ENCODE results near the gene FMN1. TPM values are rescaled to one million over a fixed set of nuclear protein-coding genes. Genes with fewer than 3 reads are reported as not detected.

The FMN1 gene
- total RNA-seq, 2 donors from 2014 or later, result 26.9 to 27.5 TPM

DNA sequence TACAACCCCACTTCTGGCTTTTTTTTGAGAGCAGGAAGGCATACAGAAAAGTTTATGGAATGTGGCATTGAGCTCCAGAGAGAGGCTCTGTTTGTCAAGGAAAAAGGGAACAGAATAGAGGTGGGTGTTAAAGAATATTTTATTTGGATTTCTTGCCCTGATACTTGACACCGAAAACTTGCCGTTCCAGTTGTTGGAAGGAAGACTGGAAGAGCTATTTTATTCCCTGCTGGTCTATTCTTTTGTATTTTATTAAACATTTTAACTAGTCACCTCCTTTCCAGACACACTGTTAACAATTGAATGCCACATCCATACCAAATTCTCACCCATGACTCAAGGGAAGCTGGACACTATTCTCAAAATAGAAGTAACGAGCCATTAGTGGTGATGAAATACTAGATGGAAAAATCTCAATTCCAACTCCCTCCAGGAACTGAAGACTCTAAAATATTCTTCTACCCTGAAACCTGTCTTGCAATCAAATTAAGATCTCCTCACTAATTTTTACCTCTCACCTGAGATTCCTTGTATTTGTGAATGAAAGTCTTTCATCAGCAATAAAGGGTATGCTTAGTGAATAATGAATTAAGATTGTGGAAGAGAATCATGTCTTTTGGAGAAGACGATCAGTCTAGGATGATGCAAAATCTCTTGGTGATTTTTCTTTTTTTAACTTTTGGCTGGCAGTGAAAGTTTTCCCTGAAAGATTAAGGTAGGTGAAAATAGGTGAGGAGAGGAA lies 448.2 kb downstream of the FMN1 start:
- Histone ChIP-seq H3K4me1 (ENCODE audit: control insufficient read depth in 1 of 2, low read depth in 2 of 2) (no peaks in the 10 kb centered on the region), H3K4me3 (no peak overlapping the region), H3K27me3 (replicated peaks; ENCODE audit: insufficient read depth) (no peaks in the 10 kb centered on the region), H3K27ac (no peak overlapping the region), H3K9me3 (no peaks in the 10 kb centered on the region), H3K36me3 (no peaks in the 10 kb centered on the region)
- DNase-seq (ENCODE audit: low spot score) (no peak), ATAC-seq (ENCODE audit: insufficient number of reproducible peaks, low FRiP score, low read depth) (no peak)
- TF ChIP-seq CTCF (IDR thresholded peaks at IDR 0.05), result no peak

DNA sequence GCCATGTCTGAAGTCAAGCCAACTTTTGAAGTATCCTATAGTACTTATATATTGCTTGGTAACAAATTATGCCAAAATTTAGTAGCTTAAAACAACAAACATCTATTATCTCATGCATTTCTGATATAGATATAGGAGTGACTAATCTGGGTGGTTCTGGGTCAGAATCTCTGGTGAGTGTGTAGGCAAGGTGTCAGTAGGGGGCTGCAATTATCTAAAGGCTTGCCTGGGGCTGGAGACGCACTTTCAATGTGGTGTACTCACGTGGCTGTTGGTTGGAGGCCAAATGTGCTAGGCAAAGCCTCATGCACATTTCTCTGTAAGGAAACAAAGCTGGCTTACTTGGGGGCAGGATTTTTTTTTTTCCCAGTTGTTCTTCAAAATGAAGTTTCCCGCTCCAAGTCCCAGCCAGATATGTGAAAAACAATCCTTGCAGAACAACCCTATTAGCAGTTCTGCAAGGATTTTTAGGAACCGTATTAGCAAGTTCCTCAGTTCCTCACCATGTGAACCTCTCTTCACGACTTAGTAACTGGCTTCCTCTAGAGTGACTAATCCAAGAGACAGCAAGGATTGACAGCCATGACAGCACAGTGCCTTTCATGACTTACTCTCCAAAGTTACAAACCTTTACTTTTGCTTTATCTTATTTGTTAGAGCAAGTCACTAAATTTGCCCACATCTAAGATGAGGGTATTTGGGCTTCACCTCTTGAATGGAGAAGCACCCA lies 450.9 kb downstream of the FMN1 start:
- Histone ChIP-seq H3K4me3 (no peak overlapping the region), H3K9me3 (no peaks in the 10 kb centered on the region), H3K27me3 (replicated peaks; ENCODE audit: insufficient read depth) (no peaks in the 10 kb centered on the region), H3K36me3 (no peaks in the 10 kb centered on the region), H3K4me1 (ENCODE audit: control insufficient read depth in 1 of 2, low read depth in 2 of 2) (no peaks in the 10 kb centered on the region), H3K27ac (no peak overlapping the region)
- no peak for TF ChIP-seq CTCF (IDR thresholded peaks at IDR 0.05)
- DNase-seq (ENCODE audit: low spot score), result no peak
- no peak for ATAC-seq (ENCODE audit: insufficient number of reproducible peaks, low FRiP score, low read depth)

DNA sequence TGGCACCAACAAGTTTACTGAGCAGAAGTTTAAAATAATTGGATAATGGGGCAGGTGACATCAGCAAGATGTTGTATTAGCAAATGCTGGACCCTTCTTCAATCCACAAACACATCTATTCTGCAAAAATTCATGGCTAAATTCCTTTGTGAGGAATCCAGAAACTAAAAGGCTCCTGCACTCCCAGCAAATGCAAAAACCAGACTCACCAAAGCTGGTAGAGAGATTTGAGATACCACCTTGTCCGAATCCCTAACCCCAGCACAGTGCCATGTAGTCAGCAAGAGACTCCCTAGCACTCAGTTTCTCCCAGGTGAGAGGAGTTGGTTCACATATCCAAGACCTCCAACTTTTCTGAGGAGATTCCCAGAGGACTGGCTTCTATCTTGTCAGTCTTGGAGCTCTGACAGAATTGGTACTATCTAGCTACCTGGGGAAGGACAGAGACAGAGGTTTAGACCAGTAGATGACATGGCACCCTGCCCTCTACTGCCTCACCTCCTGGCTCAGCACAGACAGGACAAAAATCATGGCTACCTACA lies 454.9 kb downstream of the FMN1 start:
- no peak for ATAC-seq (ENCODE audit: insufficient number of reproducible peaks, low FRiP score, low read depth)
- no peak for TF ChIP-seq CTCF (IDR thresholded peaks at IDR 0.05)
- Histone ChIP-seq H3K27ac (no peak overlapping the region), H3K4me3 (no peak overlapping the region), H3K27me3 (replicated peaks; ENCODE audit: insufficient read depth) (no peaks in the 10 kb centered on the region), H3K9me3 (no peaks in the 10 kb centered on the region), H3K4me1 (ENCODE audit: control insufficient read depth in 1 of 2, low read depth in 2 of 2) (no peaks in the 10 kb centered on the region), H3K36me3 (no peaks in the 10 kb centered on the region)
- no peak for DNase-seq (ENCODE audit: low spot score)

DNA sequence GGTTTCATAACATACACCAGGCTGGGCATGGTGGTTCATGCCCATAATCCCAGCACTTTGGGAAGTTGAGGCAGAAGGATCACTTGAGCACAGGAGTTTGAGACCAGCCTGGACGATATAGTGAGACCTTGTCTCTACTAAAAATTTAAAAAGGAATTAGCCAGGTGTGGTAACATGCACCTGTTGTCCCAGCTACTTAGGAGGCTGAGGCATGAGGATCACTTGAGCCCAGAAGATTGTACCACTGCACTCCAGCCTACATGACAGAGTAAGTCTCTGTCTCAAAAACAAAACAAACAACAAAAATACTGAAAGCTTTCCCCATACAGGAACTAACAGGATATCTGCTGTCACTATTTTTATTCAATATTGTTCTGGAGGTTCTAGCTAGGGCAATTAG lies 455.8 kb downstream of the FMN1 start:
- no peaks in the 10 kb centered on the region for H3K27me3 ChIP-seq (replicated peaks; ENCODE audit: insufficient read depth)
- no peak overlapping the region for H3K4me3 ChIP-seq
- no peak for TF ChIP-seq CTCF (IDR thresholded peaks at IDR 0.05)
- DNase-seq (ENCODE audit: low spot score) (no peak), ATAC-seq (ENCODE audit: insufficient number of reproducible peaks, low FRiP score, low read depth) (no peak)
- H3K36me3 ChIP-seq, result no peaks in the 10 kb centered on the region
- no peaks in the 10 kb centered on the region for H3K4me1 ChIP-seq (ENCODE audit: control insufficient read depth in 1 of 2, low read depth in 2 of 2)
- H3K9me3 ChIP-seq, result no peaks in the 10 kb centered on the region
- no peak overlapping the region for H3K27ac ChIP-seq

DNA sequence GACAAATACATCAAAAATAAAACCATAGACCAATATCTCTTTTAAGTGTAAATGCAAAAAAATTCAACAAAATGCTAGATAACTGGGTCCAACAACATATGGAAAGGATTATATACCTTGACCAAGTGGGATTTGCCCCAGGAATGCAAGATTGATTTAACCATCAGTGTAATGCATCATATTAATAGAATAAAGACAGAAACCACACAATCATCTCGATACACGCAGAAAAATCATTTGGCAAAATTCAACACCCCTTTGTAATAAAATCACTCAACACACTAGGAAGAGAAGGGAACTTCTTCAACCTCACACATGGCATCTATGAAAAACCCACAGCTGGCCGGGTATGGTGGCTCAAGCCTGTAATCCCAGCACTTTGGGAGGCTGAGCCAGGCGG lies 457.2 kb downstream of the FMN1 start:
- no peaks in the 10 kb centered on the region for H3K36me3 ChIP-seq
- no peaks in the 10 kb centered on the region for H3K27me3 ChIP-seq (replicated peaks; ENCODE audit: insufficient read depth)
- H3K9me3 ChIP-seq, result no peaks in the 10 kb centered on the region
- DNase-seq (ENCODE audit: low spot score), result no peak
- no peak for TF ChIP-seq CTCF (IDR thresholded peaks at IDR 0.05)
- no peak for ATAC-seq (ENCODE audit: insufficient number of reproducible peaks, low FRiP score, low read depth)
- no peak overlapping the region for H3K27ac ChIP-seq
- no peaks in the 10 kb centered on the region for H3K4me1 ChIP-seq (ENCODE audit: control insufficient read depth in 1 of 2, low read depth in 2 of 2)
- no peak overlapping the region for H3K4me3 ChIP-seq
